22Rv1 (cell line): ENCODE measurements around the gene ACE.

Experiments used
- H3K27ac ChIP-seq: fragments of 450-650 bp; 2 replicates; pipeline ENCODE4 v1.5.1; 2017
- ZFX ChIP-seq: fragments of 450-650 bp; IDR thresholded peaks from 2 replicates; pipeline ENCODE4 v1.6.1; 2017; ENCODE audit warnings: antibody characterized with exemption, borderline replicate concordance
- TF ChIP-seq, protein P1 (sequence below): fragments of 450-650 bp; IDR thresholded peaks from 2 replicates; pipeline ENCODE4 v1.5.1; 2017; ENCODE audit warnings: mild to moderate bottlenecking

Gene ACE

DNA sequence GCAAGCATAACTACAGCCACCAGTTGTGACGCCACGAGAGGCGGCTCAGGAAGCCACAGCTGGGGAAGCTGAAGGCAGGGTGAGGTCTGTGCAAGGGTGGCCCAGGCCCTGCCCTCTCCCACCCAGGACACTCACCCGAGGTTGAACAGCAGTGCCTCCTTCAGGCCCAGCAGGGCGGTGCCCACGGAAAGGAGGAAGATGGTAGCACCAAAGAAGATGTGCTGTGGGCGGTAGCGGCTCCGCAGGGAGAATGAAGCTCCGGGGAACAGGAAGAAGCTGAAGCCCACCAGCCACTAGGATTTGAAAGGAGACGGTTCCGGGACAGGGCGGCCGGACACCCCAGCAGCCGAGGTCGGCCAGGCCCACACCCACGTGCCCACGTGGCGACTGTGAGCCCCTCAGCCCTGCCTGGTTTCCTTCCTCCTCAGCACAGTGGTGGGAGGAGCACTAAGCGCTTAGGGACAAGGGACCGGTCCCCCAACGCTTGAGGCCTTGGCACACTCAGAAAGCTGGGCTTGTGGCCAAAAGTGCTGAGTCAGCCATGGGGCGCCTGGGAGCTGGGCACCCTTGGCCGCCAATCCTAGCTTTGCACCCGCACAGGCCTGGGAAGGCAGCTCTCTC, 41.8 kb upstream of the ACE start:
- peak overlapping the region; percentile 81; the same call in 1 of the 2 replicates for H3K27ac ChIP-seq
- TF ChIP-seq, protein P1, sequence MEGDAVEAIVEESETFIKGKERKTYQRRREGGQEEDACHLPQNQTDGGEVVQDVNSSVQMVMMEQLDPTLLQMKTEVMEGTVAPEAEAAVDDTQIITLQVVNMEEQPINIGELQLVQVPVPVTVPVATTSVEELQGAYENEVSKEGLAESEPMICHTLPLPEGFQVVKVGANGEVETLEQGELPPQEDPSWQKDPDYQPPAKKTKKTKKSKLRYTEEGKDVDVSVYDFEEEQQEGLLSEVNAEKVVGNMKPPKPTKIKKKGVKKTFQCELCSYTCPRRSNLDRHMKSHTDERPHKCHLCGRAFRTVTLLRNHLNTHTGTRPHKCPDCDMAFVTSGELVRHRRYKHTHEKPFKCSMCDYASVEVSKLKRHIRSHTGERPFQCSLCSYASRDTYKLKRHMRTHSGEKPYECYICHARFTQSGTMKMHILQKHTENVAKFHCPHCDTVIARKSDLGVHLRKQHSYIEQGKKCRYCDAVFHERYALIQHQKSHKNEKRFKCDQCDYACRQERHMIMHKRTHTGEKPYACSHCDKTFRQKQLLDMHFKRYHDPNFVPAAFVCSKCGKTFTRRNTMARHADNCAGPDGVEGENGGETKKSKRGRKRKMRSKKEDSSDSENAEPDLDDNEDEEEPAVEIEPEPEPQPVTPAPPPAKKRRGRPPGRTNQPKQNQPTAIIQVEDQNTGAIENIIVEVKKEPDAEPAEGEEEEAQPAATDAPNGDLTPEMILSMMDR: peak; percentile 44
- TF ChIP-seq ZFX: no peak

DNA sequence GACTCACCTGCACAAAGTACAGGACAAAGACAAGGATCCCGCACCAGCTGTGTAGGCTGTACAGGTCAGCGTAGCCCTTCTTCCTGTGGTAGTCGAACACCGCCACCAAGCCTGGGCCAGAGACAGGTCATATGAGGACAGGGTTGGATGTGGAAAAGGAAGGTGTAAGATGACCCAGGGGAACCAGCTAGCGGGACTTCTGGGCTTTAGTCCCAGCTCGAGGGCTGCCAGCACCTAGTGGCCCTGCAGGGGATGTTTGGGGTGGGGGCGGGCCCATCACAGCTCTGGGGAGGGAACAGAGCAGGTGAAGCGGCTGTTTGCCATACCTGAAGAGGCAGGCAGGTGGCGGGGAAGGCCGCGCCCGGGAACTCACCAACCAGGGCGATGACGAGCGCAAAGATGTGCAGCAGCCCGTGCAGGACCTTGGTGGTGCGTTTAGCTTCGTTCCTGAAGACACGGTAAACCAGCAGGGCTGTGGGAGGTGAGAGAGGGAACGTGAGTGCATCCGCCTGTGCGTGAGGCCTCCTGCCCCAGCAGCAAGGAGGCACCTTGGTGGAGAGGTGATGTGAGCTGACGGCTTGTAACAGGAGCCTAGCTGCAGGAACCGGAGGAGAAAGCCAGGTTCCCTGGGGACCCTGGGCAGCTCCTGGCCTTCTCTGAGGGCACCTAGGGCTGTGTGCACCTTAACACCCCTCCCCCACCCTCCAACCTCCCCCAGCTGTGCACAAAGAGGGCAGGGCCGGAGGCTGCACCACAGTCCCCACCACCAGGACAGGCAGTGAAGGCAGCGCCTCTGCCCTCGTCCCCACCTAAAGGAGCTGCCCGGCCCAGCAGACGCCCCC, 41.0 kb upstream of the ACE start:
- no peak overlapping the region for H3K27ac ChIP-seq
- TF ChIP-seq, protein P1: no peak
- TF ChIP-seq ZFX: no peak

GRCh38 chr17:63436523-63437110, 40.2 kb upstream of the ACE start:
- H3K27ac ChIP-seq: no peak overlapping the region
- TF ChIP-seq, protein P1: peak; percentile 29
- no peak for TF ChIP-seq ZFX

GRCh38 chr17:63437287-63438091, 39.4 kb upstream of the ACE start:
- TF ChIP-seq, protein P1: no peak
- TF ChIP-seq ZFX: no peak
- H3K27ac ChIP-seq: no peak overlapping the region

DNA sequence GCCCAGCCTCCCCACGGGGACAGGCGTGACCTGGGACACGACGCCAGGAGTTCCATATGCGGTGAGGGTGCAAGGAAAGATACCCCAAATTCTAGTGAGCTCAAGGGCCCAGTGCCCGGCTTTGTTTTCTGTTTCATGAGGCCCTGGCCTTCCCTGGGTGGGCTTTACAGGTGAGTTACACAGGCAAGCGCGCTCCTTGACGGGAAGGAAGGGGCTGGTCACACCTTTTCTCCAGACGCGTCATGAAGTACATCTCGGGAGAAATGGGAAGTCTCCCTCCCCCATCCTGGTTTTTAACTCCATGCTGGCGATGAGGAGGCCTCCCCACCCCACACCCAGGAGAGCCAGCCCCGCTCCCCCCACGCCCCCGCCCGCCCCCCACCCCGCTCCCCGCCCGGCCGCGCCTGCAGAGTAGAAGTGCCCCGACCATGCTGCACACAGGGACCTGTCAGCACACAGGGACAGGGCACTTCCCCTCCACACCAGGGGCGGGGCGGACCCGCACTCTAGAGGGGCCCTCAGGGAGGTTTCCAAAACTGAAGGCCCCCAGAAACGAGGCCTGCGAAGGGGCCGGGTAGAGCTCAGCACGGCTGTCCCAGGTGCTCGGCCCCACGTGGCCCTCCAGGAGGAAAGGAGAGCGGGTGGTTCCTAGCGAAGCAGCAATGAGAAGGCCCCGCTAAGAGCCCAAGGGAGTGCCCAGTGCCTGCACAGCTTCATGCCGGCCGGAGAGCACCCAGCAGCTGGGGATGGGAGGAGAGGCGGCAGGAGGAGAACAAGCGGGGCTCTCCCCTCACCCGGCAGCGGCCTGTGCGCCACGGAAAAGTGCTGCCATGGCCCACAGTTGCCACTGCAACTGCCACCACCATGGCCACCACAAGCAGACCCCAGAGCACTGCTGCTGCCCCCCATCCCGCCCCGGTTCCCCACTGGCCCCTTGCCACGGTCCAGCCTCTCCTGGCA, 38.5 kb upstream of the ACE start:
- no peak overlapping the region for H3K27ac ChIP-seq
- TF ChIP-seq, protein P1: no peak
- TF ChIP-seq ZFX: no peak

DNA sequence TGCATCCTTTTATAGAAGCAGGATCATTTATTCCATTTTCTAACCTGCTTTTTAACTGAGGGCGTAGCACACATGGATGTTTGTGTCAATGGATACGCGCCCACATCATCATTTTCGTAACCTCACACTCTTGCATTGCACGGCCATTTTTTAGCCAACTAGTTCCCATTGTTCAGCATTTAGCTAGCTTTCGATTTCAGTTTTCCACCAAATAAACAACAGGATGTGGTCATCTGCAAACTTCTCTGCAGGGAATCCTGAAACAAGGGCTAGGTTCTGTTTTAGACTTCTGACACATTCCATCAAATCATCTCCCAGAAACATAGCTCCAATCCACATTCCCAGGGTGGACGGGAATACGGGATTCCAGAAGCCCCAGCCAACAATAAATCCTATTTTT, 37.2 kb upstream of the ACE start:
- TF ChIP-seq ZFX: no peak
- TF ChIP-seq, protein P1: no peak
- H3K27ac ChIP-seq: no peak overlapping the region
